ENCODE measurements around the gene NR0B2.

Gene NR0B2

DNA sequence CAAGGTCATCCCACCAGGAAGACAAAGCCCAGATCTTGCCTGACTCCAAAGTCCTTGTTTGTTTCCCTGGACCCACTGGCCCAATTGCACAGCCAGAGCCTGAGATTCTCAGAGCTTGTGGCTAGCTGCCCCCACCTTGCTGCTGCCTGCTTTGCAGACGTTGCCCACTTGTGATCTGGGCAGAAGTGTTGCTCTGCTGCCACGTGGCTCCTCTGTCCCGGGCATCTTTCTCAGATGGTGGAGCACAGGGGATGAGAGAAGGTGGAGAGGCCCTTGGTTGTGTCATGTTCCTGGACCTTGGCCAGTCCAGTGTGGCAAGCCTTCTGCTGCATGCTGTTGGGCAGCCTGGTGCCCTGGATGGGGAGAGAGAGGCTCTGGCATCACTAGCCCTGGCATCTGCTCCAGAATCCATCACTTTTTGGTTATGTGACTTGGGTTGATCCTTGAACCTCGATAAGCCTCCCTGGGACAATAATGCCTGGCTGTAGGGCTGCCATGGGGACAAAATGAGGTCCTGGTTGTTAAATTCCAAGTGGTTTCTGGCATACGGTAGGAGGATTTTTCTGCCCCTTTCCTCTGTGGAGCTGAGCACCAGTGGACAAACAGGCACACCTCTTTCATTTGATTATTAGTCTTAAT, 1.5 kb upstream of the NR0B2 start:
- no peak overlapping the region for H3K4me3 ChIP-seq (ENCODE audit: low read length)
- DNase-seq (ENCODE audit: low read depth): no peak
- TF ChIP-seq, protein P1, sequence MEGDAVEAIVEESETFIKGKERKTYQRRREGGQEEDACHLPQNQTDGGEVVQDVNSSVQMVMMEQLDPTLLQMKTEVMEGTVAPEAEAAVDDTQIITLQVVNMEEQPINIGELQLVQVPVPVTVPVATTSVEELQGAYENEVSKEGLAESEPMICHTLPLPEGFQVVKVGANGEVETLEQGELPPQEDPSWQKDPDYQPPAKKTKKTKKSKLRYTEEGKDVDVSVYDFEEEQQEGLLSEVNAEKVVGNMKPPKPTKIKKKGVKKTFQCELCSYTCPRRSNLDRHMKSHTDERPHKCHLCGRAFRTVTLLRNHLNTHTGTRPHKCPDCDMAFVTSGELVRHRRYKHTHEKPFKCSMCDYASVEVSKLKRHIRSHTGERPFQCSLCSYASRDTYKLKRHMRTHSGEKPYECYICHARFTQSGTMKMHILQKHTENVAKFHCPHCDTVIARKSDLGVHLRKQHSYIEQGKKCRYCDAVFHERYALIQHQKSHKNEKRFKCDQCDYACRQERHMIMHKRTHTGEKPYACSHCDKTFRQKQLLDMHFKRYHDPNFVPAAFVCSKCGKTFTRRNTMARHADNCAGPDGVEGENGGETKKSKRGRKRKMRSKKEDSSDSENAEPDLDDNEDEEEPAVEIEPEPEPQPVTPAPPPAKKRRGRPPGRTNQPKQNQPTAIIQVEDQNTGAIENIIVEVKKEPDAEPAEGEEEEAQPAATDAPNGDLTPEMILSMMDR (IDR thresholded peaks at IDR 0.05; ENCODE audit: insufficient read depth, low read depth, low read length, missing control alignments): no peak

DNA sequence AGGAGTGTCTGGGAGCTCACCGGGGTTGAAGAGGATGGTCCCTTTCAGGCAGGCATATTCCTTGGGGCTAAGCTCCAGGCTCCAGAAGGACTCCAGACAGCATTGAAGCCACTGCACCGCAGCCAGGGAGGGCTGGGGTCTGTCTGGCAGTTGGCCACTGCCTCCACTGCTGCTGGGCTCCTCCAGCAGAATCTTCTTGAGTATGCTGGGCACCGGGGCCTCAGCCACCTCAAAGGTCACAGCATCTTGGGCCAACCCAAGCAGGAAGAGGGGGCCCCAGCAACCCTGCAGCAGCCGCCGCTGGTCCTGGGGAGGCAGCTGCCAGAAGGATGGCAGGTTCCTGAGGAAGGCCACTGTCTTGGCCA, 404 bp downstream of the NR0B2 start:
- H3K4me3 ChIP-seq (ENCODE audit: low read length): no peak overlapping the region
- DNase-seq (ENCODE audit: low read depth): no peak
- TF ChIP-seq, protein P1 (IDR thresholded peaks at IDR 0.05; ENCODE audit: insufficient read depth, low read depth, low read length, missing control alignments): no peak

DNA sequence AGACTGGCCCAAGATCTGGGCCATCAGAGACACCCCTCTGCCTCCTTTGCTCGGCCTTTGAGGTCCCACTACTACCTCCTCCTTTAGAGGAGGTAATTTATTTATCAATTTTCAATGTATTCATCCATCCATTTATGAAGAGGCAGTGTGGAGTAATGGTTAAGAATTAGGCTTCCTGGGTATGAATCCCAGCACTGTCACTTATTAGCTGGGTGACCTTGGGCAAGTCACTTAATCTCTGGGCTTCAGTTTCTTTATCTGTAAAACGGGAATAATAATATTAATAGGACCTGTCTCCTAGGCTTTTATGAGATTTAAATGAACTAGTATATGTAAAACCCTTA, 1.7 kb downstream of the NR0B2 start:
- no peak overlapping the region for H3K4me3 ChIP-seq (ENCODE audit: low read length)
- TF ChIP-seq, protein P1 (IDR thresholded peaks at IDR 0.05; ENCODE audit: insufficient read depth, low read depth, low read length, missing control alignments): no peak
- no peak for DNase-seq (ENCODE audit: low read depth)

DNA sequence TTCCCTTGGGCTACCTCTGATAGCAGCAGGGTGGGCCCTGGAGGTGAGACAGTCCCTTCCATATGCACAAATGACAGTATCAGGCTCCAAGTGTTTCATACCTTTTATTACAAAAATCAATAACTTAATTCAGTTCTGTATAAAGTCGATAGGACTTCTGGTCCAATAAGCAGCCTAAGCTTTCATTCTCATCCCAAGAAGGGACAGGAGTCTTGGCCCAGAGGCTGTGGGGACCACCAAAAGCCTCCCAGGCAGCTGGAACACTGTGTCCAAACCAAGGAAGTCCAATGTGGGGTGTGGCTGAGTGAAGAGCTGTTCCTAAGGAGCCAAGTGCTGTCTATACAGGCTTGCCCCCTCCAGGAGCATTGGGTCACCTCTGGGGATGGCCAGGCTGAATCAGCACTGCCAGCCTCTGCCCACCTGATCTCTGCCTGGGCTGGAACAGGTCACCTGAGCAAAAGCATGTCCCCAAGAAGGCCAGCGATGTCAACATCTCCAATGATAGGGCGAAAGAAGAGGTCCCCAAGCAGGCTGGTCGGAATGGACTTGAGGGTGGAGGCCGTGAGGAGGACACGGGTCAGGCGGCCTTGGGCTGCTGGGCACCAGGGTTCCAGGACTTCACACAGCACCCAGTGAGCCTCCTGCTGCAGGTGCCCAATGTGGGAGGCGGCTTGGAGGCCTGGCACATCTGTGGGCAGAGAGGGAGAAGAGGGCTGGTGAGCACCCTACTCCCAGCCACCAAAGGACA, 2.2 kb downstream of the NR0B2 start:
- no peak overlapping the region for H3K4me3 ChIP-seq (ENCODE audit: low read length)
- no peak for DNase-seq (ENCODE audit: low read depth)
- TF ChIP-seq, protein P1 (IDR thresholded peaks at IDR 0.05; ENCODE audit: insufficient read depth, low read depth, low read length, missing control alignments): no peak

DNA sequence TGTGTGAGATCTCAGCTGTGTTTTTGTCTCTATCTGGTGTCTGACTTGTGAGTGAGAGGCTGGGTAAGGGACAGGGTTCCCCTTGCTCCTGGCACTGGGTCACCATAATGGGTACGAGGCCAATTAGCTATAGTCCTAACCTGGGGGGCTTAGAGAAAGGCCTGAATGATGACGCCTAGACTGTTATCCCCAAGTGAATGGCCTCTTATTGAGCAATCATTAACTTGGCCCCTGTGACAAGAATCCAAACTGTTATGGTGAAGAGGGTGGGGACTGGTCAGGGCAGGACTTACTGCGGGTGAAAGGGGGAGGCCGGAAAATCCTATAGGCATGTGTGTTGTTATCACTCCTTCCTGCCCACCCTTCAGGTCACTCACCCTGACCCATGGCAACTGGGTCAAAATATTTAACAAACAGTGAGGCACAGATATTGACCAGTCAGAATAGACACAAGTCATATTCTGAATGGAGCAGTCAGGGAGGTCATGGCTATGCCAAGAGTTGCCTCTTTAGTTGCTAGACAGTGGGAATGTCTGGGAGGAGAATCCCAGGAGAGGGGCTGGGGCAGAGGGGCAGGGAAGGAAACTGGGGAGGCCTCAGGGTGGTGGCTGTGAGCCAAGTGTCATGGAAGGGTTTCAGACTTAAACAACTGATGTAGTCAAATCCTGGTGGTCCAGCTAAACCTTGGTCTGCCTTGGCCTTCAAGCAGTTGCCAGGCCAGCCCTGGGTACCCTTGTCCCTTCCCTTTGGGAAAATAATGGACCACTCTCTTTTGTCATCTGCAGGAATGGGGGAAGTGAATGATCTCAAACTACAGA, 3.2 kb downstream of the NR0B2 start:
- TF ChIP-seq, protein P1 (IDR thresholded peaks at IDR 0.05; ENCODE audit: insufficient read depth, low read depth, low read length, missing control alignments): no peak
- no peak overlapping the region for H3K4me3 ChIP-seq (ENCODE audit: low read length)
- DNase-seq (ENCODE audit: low read depth): no peak

DNA sequence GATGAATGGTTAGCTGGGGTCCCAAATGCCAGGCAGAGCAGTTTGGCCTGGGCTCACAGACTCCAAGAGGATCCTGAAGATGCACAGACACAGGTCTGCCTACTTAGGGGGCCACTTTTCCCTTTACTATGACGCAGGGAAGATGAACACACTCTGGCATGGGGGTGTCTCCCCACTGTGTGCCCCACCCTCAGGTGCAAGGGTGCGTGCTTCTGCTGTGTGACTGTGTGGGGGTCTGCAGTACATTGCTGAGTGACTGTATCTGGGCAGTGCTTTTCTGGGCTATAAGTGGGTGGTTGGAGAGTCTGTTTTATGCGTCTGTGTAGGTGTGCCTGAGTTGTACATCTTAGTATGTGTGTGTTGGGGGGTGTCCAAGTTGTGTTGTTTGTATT, 3.8 kb downstream of the NR0B2 start:
- H3K4me3 ChIP-seq (ENCODE audit: low read length): no peak overlapping the region
- DNase-seq (ENCODE audit: low read depth): no peak
- TF ChIP-seq, protein P1 (IDR thresholded peaks at IDR 0.05; ENCODE audit: insufficient read depth, low read depth, low read length, missing control alignments): no peak

All from epithelial cell of esophagus (primary cell).